Suprapubic skin (tissue), 4 donors: ENCODE results near the gene CCDC71L. TPM values are rescaled to one million over a fixed set of nuclear protein-coding genes. Genes with fewer than 3 reads are reported as not detected.

ENCODE experiments used
- DNase-seq, 2 donors: peaks; one replicate each; pipeline ENCODE4 v3.0.0-alpha.2; 2019; ENCODE audit warnings: low spot score in 2 of 2
- H3K27ac ChIP-seq: fragments of 200-600 bp; sonication (generic); one replicate; pipeline ENCODE4 v1.5.1; 2019
- H3K27me3 ChIP-seq: fragments of 200-600 bp; sonication (generic); one replicate; pipeline ENCODE4 v1.5.1; 2019
- H3K36me3 ChIP-seq: fragments of 200-600 bp; sonication (generic); one replicate; pipeline ENCODE4 v1.5.1; 2019
- H3K4me1 ChIP-seq: fragments of 200-600 bp; sonication (generic); one replicate; pipeline ENCODE4 v1.5.1; 2019
- H3K4me3 ChIP-seq: fragments of 200-600 bp; sonication (generic); one replicate; pipeline ENCODE4 v1.5.1; 2019; ENCODE audit warnings: mild to moderate bottlenecking
- H3K9me3 ChIP-seq: fragments of 200-600 bp; sonication (generic); one replicate; pipeline ENCODE4 v1.5.1; 2019
- EP300 ChIP-seq: sonication (generic); formaldehyde crosslinking; IDR thresholded peaks from one replicate; pipeline ENCODE4 v1.6.1; 2017; ENCODE audit warnings: antibody characterized with exemption
- POLR2A ChIP-seq, 2 donors: fragments of 450-650 bp; IDR thresholded peaks; one replicate each; pipeline ENCODE4 v1.6.1; 2017; ENCODE audit warnings: antibody characterized with exemption in 2 of 2, mild to moderate bottlenecking in 2 of 2, moderate library complexity in 2 of 2
- POLR2AphosphoS5 ChIP-seq, 3 donors: sonication (generic); formaldehyde crosslinking; IDR thresholded peaks; one replicate each; pipeline ENCODE4 v1.6.1; 2017; ENCODE audit warnings: antibody characterized with exemption in 3 of 3
- WGBS: methylation state at CpG from one replicate; pipeline ENCODE4 v1.1.5; 2018; 5-methylcytosine and 5-hydroxymethylcytosine counted together
- total RNA-seq, 4 donors: library from RNA; depleted of rRNA; stranded (reverse); fragments of >200 nt; gene quantifications; one replicate each; pipeline ENCODE4 v1.1.0, GENCODE V29; 2016
- TF ChIP-seq, protein P1 (sequence below), 2 donors: fragments of 200-600 bp in 1 of 2; fragments of 450-650 bp in 1 of 2; sonication (generic) in 1 of 2; IDR thresholded peaks; one replicate each; pipeline ENCODE4 v1.5.1; 2016 to 2019; ENCODE audit warnings: antibody characterized with exemption in 2 of 2, mild to moderate bottlenecking in 1 of 2, moderate library complexity in 1 of 2

CCDC71L gene
- total RNA-seq, 4 donors from 2014 or later, result 7.8 to 18.2 (median 12.9) TPM

DNA sequence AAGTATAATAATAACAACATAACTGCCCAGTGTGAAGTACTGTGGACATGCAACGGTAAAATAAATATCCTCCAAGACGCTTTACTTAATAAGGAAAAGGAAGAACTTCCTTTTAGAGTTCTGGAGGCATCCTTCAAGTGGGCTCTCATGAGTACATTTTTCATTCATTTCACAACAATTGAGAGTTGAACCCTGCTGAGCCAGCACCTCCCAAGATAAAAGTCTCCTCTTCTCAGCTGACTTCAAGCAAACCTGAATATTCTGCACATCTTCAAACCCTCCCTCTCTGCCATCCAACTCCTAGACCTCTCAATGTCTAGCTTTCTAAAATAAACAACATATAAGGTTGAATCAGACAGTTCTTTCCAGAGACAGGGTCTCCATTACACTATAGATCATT is 7.5 kb downstream of the CCDC71L start:
- H3K4me1 ChIP-seq, result peaks cover 3% of the 10 kb centered on the region

DNA sequence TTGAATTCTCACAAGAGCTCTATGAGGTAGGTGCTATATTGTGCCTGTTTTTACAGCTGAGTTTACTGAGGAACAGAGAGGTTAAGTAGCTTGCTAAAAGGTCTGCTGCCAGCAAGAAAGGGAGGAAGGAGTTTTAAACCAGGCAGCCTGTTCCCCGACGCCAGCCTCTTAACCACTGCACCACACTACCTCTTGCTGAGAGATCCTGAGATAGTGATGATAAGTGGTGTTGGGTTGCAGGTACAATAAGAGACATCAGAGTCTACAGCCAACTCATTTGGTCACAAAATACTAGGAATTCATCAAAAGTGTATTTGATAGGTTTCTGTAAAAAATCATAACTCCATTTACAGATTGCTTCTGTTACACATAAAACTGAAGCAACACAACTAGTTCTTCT is 8.0 kb downstream of the CCDC71L start:
- no peaks in the 10 kb centered on the region for H3K36me3 ChIP-seq
- H3K27ac ChIP-seq, result no peak overlapping the region
- TF ChIP-seq POLR2AphosphoS5 (IDR thresholded peaks at IDR 0.05), result no peak
- TF ChIP-seq EP300, result no peak
- no peak for TF ChIP-seq POLR2A (IDR thresholded peaks at IDR 0.05)
- TF ChIP-seq, protein P1, sequence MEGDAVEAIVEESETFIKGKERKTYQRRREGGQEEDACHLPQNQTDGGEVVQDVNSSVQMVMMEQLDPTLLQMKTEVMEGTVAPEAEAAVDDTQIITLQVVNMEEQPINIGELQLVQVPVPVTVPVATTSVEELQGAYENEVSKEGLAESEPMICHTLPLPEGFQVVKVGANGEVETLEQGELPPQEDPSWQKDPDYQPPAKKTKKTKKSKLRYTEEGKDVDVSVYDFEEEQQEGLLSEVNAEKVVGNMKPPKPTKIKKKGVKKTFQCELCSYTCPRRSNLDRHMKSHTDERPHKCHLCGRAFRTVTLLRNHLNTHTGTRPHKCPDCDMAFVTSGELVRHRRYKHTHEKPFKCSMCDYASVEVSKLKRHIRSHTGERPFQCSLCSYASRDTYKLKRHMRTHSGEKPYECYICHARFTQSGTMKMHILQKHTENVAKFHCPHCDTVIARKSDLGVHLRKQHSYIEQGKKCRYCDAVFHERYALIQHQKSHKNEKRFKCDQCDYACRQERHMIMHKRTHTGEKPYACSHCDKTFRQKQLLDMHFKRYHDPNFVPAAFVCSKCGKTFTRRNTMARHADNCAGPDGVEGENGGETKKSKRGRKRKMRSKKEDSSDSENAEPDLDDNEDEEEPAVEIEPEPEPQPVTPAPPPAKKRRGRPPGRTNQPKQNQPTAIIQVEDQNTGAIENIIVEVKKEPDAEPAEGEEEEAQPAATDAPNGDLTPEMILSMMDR (IDR thresholded peaks at IDR 0.05), result no peak
- DNase-seq, result no peak
- no peak overlapping the region for H3K4me3 ChIP-seq
- no peaks in the 10 kb centered on the region for H3K27me3 ChIP-seq
- WGBS, result 81% methylated on average over 2 of the region's 2 CpGs
- H3K9me3 ChIP-seq, result no peaks in the 10 kb centered on the region
- H3K4me1 ChIP-seq, result no peaks in the 10 kb centered on the region

More for the DNA sequence above, 7.5 kb downstream of the CCDC71L start:
- no peak for DNase-seq
- Histone ChIP-seq H3K27me3 (no peaks in the 10 kb centered on the region), H3K27ac (no peak overlapping the region), H3K36me3 (no peaks in the 10 kb centered on the region), H3K4me3 (no peak overlapping the region), H3K9me3 (no peaks in the 10 kb centered on the region)
- 87% methylated on average over 2 of the region's 2 CpGs for WGBS
- TF ChIP-seq, protein P1 (IDR thresholded peaks at IDR 0.05), result no peak
- no peak for TF ChIP-seq POLR2A (IDR thresholded peaks at IDR 0.05)

DNA sequence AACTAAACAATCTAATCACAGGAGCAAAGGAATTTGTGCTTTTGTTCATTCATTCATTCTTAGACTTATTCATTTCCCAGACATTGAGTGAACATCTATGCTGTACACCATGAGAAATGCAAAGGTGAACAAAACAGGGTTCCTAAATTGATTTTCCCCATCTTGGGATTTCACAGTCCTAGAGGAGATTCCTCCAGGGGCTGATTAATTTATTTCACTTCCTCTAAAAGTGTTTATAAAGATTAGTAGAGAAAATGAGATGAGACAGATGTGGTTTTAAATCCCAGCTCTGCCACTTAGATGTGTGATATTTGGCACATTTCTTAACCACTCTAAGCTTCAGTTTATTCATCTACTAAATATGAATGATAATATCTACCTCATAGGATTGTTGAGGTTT is 8.9 kb downstream of the CCDC71L start:
- no peak for TF ChIP-seq POLR2AphosphoS5 (IDR thresholded peaks at IDR 0.05)
- TF ChIP-seq EP300, result no peak
- no peak for TF ChIP-seq POLR2A (IDR thresholded peaks at IDR 0.05)
- TF ChIP-seq, protein P1 (IDR thresholded peaks at IDR 0.05), result no peak
- H3K27ac ChIP-seq, result no peak overlapping the region
- DNase-seq, result no peak
- no peaks in the 10 kb centered on the region for H3K27me3 ChIP-seq
- no peaks in the 10 kb centered on the region for H3K36me3 ChIP-seq
- H3K4me1 ChIP-seq, result no peaks in the 10 kb centered on the region
- no peak overlapping the region for H3K4me3 ChIP-seq
- no peaks in the 10 kb centered on the region for H3K9me3 ChIP-seq

DNA sequence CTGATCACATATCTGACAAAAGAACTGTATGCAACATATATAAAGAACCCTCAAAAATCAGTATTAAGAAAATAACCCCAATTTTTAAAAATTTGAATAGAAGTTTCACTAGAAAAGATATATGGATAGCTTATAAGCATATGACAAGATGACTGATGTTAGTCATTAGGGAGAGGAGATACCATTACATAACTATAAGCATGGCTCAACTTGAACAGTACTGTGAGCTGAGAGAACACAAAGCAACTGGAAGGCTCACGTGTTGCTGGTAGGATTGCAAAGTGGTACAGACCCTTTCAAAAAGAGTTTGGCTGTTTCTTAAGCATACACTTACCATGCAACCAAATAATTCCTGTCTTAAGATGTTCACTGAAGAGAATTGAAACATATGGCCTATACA is 14.7 kb downstream of the CCDC71L start:
- DNase-seq, result no peak
- 51% methylated on average over 1 of the region's 1 CpG for WGBS

DNA sequence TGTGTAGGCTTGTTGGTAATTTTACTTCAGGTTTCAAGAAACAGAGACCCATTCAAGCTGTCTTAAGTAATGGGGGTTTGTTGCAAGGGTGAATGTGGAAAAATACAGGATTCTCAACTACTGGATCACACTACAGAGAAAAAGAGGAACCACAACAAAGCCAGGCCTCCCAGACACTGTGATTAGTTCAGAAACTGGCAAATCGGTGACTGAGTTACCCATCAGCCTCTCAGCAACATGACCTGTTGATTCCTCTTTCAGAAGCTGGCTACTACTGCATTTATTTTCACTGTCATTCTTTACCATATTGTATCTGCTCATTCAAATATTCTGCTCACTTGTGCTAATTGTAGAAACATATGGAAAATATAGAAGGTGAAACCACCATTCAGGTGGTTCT is 16.0 kb downstream of the CCDC71L start:
- H3K4me3 ChIP-seq, result no peak overlapping the region
- TF ChIP-seq POLR2AphosphoS5 (IDR thresholded peaks at IDR 0.05) (no peak), EP300 (no peak), POLR2A (IDR thresholded peaks at IDR 0.05) (no peak)
- TF ChIP-seq, protein P1 (IDR thresholded peaks at IDR 0.05), result no peak
- WGBS, result 81% methylated on average over 1 of the region's 1 CpG
- no peak for DNase-seq
- no peaks in the 10 kb centered on the region for H3K9me3 ChIP-seq
- H3K36me3 ChIP-seq, result no peaks in the 10 kb centered on the region
- no peaks in the 10 kb centered on the region for H3K27me3 ChIP-seq
- peaks cover 5% of the 10 kb centered on the region for H3K4me1 ChIP-seq
- H3K27ac ChIP-seq, result no peak overlapping the region

More for the DNA sequence above, 14.7 kb downstream of the CCDC71L start:
- Histone ChIP-seq H3K9me3 (no peaks in the 10 kb centered on the region), H3K36me3 (no peaks in the 10 kb centered on the region), H3K4me3 (no peak overlapping the region), H3K4me1 (no peaks in the 10 kb centered on the region), H3K27ac (no peak overlapping the region), H3K27me3 (no peaks in the 10 kb centered on the region)
- TF ChIP-seq POLR2A (IDR thresholded peaks at IDR 0.05) (no peak), EP300 (no peak)
